Common myeloid progenitor, CD34-positive (primary cell): ENCODE measurements around the gene FAM3B.

Experiments used
- CTCF ChIA-PET: fragments of 350-600 bp; sonication (Branson Sonifier 250); formaldehyde crosslinking; loops from one replicate; lab custom pipeline; 2021; ENCODE audit warnings: antibody characterized with exemption; lab: Charles Lee
- POLR2A ChIA-PET: fragments of 350-600 bp; sonication (Branson Sonifier 250); formaldehyde crosslinking; loops from one replicate; lab custom pipeline; 2021; ENCODE audit warnings: antibody characterized with exemption; lab: Charles Lee
- DNase-seq, 3 donors: peaks; one replicate each; pipeline versions ENCODE4 v3.0.0 to v3.0.0-alpha.2; 2013
- H3K27ac ChIP-seq, 2 experiments: 1 replicate in 1 of 2; 2 replicates in 1 of 2; pipeline ENCODE4 v1.7.0; 2013; ENCODE audit warnings: inconsistent platforms in 2 of 2, low read length in 2 of 2, mild to moderate bottlenecking in 2 of 2, low read depth in 1 of 2, moderate library complexity in 1 of 2; ENCODE audit not compliant: severe bottlenecking in 2 of 2, insufficient read depth in 1 of 2, poor library complexity in 1 of 2
- H3K27me3 ChIP-seq, 5 experiments: replicated peaks in 2 of 5; 1 replicate in 3 of 5; 2 replicates in 2 of 5; pipeline versions ENCODE4 v1.6.1 to v1.7.0; 2013; ENCODE audit warnings: low read length in 4 of 5, mild to moderate bottlenecking in 2 of 5, moderate library complexity in 2 of 5, inconsistent platforms in 1 of 5; ENCODE audit not compliant: insufficient read depth in 5 of 5, control insufficient read depth in 4 of 5
- H3K36me3 ChIP-seq, 4 experiments: 1 replicate in 2 of 4; 2 replicates in 2 of 4; pipeline versions ENCODE4 v1.6.1 to v1.7.0; 2013; ENCODE audit warnings: low read length in 3 of 4, control low read depth in 1 of 4, mild to moderate bottlenecking in 1 of 4; ENCODE audit not compliant: control insufficient read depth in 4 of 4, insufficient read depth in 4 of 4
- H3K4me1 ChIP-seq, 4 experiments: 1 replicate in 3 of 4; 2 replicates in 1 of 4; pipeline versions ENCODE4 v1.6.1 to v1.7.1; 2013; ENCODE audit warnings: low read length in 3 of 4, mild to moderate bottlenecking in 3 of 4, control low read depth in 1 of 4, inconsistent platforms in 1 of 4, moderate library complexity in 1 of 4; ENCODE audit not compliant: control insufficient read depth in 4 of 4, insufficient read depth in 4 of 4; ENCODE audit errors: control extremely low read depth in 1 of 4
- H3K4me3 ChIP-seq, 7 experiments: 1 replicate in 4 of 7; 2 replicates in 3 of 7; pipeline versions ENCODE4 v1.5.1 to v1.7.0; 2013; ENCODE audit warnings: mild to moderate bottlenecking in 7 of 7, low read length in 6 of 7, moderate library complexity in 6 of 7, inconsistent platforms in 2 of 7, low read depth in 2 of 7, control low read depth in 1 of 7; ENCODE audit not compliant: insufficient read depth in 4 of 7, control insufficient read depth in 1 of 7; ENCODE audit errors: extremely low read depth in 1 of 7
- H3K9me3 ChIP-seq, 5 experiments: 1 replicate in 4 of 5; 2 replicates in 1 of 5; pipeline versions ENCODE4 v1.6.1 to v1.7.1; 2013; ENCODE audit warnings: low read length in 4 of 5, mild to moderate bottlenecking in 2 of 5, inconsistent platforms in 1 of 5, low read depth in 1 of 5, moderate library complexity in 1 of 5; ENCODE audit not compliant: control insufficient read depth in 4 of 5, insufficient read depth in 2 of 5; ENCODE audit errors: control extremely low read depth in 1 of 5
- WGBS: methylation state at CpG from one replicate; pipeline ENCODE4 v1.1.5; 2013; ENCODE audit not compliant: insufficient coverage; 5-methylcytosine and 5-hydroxymethylcytosine counted together

Gene FAM3B

DNA sequence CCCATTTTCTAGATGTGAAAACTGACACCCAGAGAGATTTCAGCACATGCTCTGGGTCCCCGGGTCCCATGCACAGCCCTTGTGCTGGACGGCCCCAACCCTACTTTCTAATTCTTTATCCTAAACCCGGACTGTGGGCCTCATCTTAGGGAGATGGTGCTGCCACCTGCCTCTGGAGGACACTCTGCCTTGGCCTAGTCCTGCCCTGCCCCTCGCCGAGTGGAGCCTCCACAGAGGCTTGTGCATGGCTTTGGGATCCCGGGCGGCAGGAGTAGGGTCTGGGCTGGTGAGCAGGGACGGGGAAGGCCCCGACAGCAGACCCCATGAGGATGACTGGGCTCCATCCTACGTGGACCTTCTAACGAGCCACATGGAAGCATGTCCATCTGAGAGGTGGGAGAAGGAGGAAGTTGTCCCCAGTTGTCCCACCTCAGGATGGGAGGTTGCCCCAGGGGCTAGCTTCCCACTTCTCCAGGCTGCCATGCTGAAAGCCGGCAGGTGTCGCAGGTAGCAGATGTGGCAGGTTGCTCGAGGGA is 57.6 kb downstream of the FAM3B start:
- Histone ChIP-seq H3K27me3 (peaks cover 0 to 2% (median 0%) of the 10 kb centered on the region in 5 experiments), H3K36me3 (peaks cover 0 to 19% (median 0%) of the 10 kb centered on the region in 4 experiments), H3K4me3 (no peak overlapping the region), H3K9me3 (no peaks in the 10 kb centered on the region), H3K4me1 (peaks cover 0 to 17% (median 7%) of the 10 kb centered on the region in 4 experiments), H3K27ac (no peak overlapping the region)
- ChIA-PET CTCF (no interaction called here), POLR2A (no interaction called here)
- DNase-seq: no peak
- 94% methylated on average over 14 of the region's 14 CpGs for WGBS

DNA sequence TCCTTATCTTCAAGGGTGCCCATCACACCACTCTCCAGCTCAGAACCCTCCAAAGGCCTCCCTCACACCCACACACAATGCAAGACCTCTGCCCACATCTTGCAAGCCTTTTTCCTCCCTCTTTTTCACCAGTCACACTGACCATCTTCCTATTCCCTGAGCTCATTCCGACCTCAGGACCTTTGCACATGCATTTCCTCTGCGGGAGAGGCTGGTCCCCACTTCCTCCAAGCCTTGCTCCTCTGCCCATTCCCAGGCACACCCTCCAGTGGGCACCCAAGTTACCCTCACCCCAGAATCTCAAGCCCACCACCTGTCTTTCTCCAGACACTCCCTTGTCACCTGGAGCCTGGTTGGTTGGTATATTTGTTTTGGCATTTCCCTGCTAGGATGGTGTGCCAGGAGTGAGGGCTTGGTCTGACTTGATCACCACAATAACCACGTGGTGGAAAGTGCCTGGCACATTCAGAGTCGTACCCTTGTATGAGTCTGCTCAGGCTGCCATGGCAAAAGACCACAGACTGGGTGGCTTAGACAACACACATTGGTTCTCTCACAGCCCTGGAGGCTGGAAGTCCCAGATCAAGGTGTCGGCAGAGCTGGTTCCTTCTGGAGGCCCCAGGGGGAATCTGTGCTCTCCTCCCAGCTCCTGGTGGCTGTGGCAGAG is 58.4 kb downstream of the FAM3B start:
- Histone ChIP-seq H3K27ac (no peak overlapping the region), H3K9me3 (no peaks in the 10 kb centered on the region), H3K27me3 (peaks cover 0 to 2% (median 0%) of the 10 kb centered on the region in 5 experiments), H3K4me1 (peaks cover 0 to 10% (median 3%) of the 10 kb centered on the region in 4 experiments), H3K36me3 (peaks cover 0 to 24% (median under 1%) of the 10 kb centered on the region in 4 experiments), H3K4me3 (no peak overlapping the region)
- ChIA-PET POLR2A (no interaction called here), CTCF (no interaction called here)
- DNase-seq: no peak
- WGBS: 90% methylated on average over 5 of the region's 5 CpGs

DNA sequence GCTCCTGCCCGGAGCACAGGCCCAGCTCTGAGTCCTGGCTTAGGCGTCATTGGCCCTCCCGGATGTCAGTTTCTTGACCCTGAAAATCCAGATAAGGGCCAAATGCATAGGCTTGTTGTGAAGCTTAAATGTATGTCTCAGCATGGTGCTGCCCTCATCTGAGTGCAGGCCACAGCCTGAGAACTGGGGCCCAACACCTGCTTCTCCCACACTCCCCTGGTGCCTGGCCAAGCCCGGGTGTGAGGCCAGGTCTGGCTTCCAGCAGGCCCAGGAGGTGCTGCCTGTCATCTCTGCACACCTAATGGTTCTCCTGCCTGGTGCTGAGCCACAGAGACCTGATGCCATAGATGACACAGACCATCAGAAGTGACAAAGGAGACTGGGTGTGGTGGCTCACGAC is 59.3 kb downstream of the FAM3B start:
- peaks cover 0 to 32% (median 4%) of the 10 kb centered on the region in 4 experiments for H3K36me3 ChIP-seq
- no peak overlapping the region for H3K4me3 ChIP-seq
- H3K4me1 ChIP-seq: peaks cover 0 to 5% (median 1%) of the 10 kb centered on the region in 4 experiments
- DNase-seq: no peak
- 100% methylated on average over 4 of the region's 5 CpGs for WGBS
- no peaks in the 10 kb centered on the region for H3K27me3 ChIP-seq
- POLR2A ChIA-PET: no interaction called here
- CTCF ChIA-PET: no interaction called here
- H3K9me3 ChIP-seq: no peaks in the 10 kb centered on the region
- H3K27ac ChIP-seq: no peak overlapping the region

DNA sequence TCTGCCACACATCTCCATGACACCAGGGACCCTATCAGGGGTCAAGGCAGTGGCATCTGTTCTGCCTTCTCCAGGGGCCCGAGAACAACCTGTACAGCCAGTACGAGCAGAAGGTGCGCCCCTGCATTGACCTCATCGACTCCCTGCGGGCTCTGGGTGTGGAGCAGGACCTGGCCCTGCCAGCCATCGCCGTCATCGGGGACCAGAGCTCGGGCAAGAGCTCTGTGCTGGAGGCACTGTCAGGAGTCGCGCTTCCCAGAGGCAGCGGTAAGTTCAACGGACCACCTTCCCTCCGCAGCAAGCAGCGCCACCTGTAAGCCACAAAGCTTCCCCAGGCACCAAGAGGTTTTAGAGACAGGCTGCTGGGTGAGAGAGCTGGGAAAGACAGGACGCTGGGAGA is 61.1 kb downstream of the FAM3B start:
- Histone ChIP-seq H3K36me3 (peaks cover 0 to 48% (median 7%) of the 10 kb centered on the region in 4 experiments), H3K27me3 (no peaks in the 10 kb centered on the region), H3K9me3 (peaks cover 0 to 8% (median 3%) of the 10 kb centered on the region in 5 experiments), H3K4me1 (peaks cover 0 to 5% (median 0%) of the 10 kb centered on the region in 4 experiments), H3K4me3 (no peak overlapping the region), H3K27ac (no peak overlapping the region)
- POLR2A ChIA-PET: no interaction called here
- DNase-seq: no peak
- WGBS: 98% methylated on average over 16 of the region's 16 CpGs
- CTCF ChIA-PET: interaction anchor here (0.8 to 1.5 kb wide), 3 partner anchors 9 to 45 kb away, joined by 3 to 4 read pairs (median 3); no protein-coding TSS in a partner anchor

DNA sequence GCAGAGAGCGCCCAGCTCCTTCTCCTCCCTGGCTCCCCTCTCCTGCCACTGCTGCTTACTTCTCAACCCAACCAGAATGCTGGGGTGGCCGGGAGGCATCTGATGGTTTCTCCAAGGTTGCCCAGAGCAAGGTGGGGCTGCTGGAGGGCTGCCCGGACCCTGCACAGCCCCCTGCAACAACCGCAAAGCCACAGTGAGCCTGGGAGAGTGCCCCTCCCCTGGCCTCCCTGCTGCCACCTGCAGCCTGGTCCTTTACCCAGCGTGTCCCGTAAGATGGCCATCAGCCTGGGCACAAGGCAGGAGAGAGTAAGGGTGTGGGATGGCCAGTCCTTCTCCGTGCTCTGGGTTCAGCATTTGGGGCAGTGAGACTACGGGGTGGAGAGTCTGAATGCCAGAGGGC is 62.2 kb downstream of the FAM3B start:
- WGBS: 88% methylated on average over 7 of the region's 8 CpGs
- POLR2A ChIA-PET: no interaction called here
- CTCF ChIA-PET: no interaction called here
- peak overlapping the region in 1 of 7 experiments; percentile 11 for H3K4me3 ChIP-seq
- DNase-seq: no peak
- no peaks in the 10 kb centered on the region for H3K27me3 ChIP-seq
- H3K4me1 ChIP-seq: peaks cover 0 to 5% (median 0%) of the 10 kb centered on the region in 4 experiments
- peaks cover 0 to 8% (median 3%) of the 10 kb centered on the region in 5 experiments for H3K9me3 ChIP-seq
- no peak overlapping the region for H3K27ac ChIP-seq
- peaks cover 0 to 50% (median 8%) of the 10 kb centered on the region in 4 experiments for H3K36me3 ChIP-seq

DNA sequence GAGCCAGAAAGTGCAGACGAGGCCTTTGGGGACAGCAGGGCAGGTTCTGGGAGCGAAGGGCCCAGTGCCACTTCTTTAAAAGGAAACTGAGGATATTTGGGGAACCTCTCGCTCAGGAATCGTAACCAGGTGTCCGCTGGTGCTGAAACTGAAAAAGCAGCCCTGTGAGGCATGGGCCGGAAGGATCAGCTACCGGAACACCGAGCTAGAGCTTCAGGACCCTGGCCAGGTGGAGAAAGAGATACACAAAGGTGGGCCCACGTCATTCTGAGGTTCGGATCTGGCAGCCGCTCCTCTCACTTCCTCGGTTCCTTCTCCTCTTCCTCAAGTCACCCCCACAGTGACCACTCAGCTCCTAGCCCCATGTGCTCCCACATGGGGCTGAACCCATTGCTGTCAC is 63.3 kb downstream of the FAM3B start:
- Histone ChIP-seq H3K4me3 (no peak overlapping the region), H3K9me3 (peaks cover 0 to 8% (median 3%) of the 10 kb centered on the region in 5 experiments), H3K27ac (no peak overlapping the region), H3K36me3 (peaks cover 0 to 50% (median 8%) of the 10 kb centered on the region in 4 experiments), H3K4me1 (peaks cover 0 to 5% (median 0%) of the 10 kb centered on the region in 4 experiments), H3K27me3 (no peaks in the 10 kb centered on the region)
- DNase-seq: no peak
- 99% methylated on average over 11 of the region's 12 CpGs for WGBS
- CTCF ChIA-PET: no interaction called here
- POLR2A ChIA-PET: interaction anchor here (0.5 kb wide), 1 partner anchor 39 kb away, joined by 3 read pairs; no protein-coding TSS in a partner anchor

DNA sequence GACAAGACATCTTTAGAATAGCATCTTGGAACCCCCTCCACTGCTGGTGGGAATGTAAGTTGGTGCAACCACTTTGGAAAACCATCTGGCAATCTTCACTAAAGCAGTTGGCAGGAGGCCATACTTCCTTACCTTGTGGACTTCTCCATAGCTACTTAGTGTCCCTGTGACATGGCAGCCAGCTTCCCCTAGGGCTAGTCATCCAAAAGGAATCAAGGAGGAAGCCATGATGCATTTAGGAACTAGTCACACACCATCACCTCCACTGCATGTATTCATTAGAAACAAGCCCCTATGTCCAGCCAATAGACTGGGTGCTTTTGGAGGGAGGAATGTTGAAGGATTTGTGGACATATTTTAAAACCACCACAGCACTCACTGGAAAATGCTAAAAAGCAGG is 65.1 kb downstream of the FAM3B start:
- ChIA-PET POLR2A (interaction anchor here (1.2 kb wide), 1 partner anchor 19 kb away, joined by 4 read pairs; no protein-coding TSS in a partner anchor), CTCF (interaction anchor here (2.1 kb wide), 1 partner anchor 12 kb away, joined by 10 read pairs; no protein-coding TSS in a partner anchor)
- Histone ChIP-seq H3K4me1 (peaks cover 0 to 5% (median 0%) of the 10 kb centered on the region in 4 experiments), H3K9me3 (peaks cover 0 to 8% (median 3%) of the 10 kb centered on the region in 5 experiments), H3K27me3 (no peaks in the 10 kb centered on the region), H3K27ac (no peak overlapping the region), H3K4me3 (no peak overlapping the region), H3K36me3 (peaks cover 0 to 50% (median 8%) of the 10 kb centered on the region in 4 experiments)
- DNase-seq: no peak
